Activated CD8-positive, alpha-beta memory T cell treated with anti-CD3 and anti-CD28 coated beads for 48 hours (primary cell): ENCODE data around the gene FAM89B.
"Not testable (repeated sequence)": the region's sequence is repeated elsewhere in the genome, so short reads cannot be mapped to it uniquely, and the experiment has no call there.

Experiments used
- DNase-seq, 3 experiments: peaks; one replicate each; pipeline ENCODE4 v3.0.0-alpha.2; 2020; ENCODE audit warnings: low read depth in 2 of 3, low spot score in 2 of 3

FAM89B gene

GRCh38 chr11:65572356-65573051 is at the start of gene FAM89B:
TSS of gene FAM89B (plus strand) at chr11:65572538. CDS start at chr11:65572670, 132 bp downstream.
- DNase-seq: peak in 2 of 3 experiments; percentile 62 to 74

- not testable (repeated sequence) for DNase-seq
These were observed 49.4 kb upstream of the FAM89B start for GRCh38 chr11:65522718-65523630.

GRCh38 chr11:65523631-65523968 is 48.7 kb upstream of the FAM89B start:
- not testable (repeated sequence) for DNase-seq

- DNase-seq: no peak
These were observed 48.2 kb upstream of the FAM89B start for GRCh38 chr11:65524014-65524740.

GRCh38 chr11:65524741-65525545 is 47.4 kb upstream of the FAM89B start, which contains the start of gene SCYL1:
TSS of gene SCYL1 (plus strand) at chr11:65525083. CDS start at chr11:65525154, 71 bp downstream.
- peak; percentile 62 to 82 (median 75) for DNase-seq

- no peak for DNase-seq
These were observed 46.5 kb upstream of the FAM89B start for GRCh38 chr11:65525546-65526480.

- DNase-seq: no peak
These were observed 45.6 kb upstream of the FAM89B start for GRCh38 chr11:65526744-65527143.

GRCh38 chr11:65528819-65529350 is 43.5 kb upstream of the FAM89B start:
- DNase-seq: no peak

- no peak for DNase-seq
These were observed 42.7 kb upstream of the FAM89B start for GRCh38 chr11:65529475-65530156.

- no peak for DNase-seq
These were observed 42.2 kb upstream of the FAM89B start for GRCh38 chr11:65530157-65530496.

- no peak for DNase-seq
These were observed 39.8 kb upstream of the FAM89B start for GRCh38 chr11:65532388-65533064.

- no peak for DNase-seq
These were observed 37.2 kb upstream of the FAM89B start for GRCh38 chr11:65535102-65535501.

GRCh38 chr11:65536412-65537295 is 35.7 kb upstream of the FAM89B start:
- DNase-seq: no peak

- no peak for DNase-seq
These were observed 35.1 kb upstream of the FAM89B start for GRCh38 chr11:65537296-65537597.

GRCh38 chr11:65537620-65538231 is 34.6 kb upstream of the FAM89B start:
- DNase-seq: no peak

GRCh38 chr11:65538232-65538914 is 34.0 kb upstream of the FAM89B start:
- DNase-seq: no peak
